Measurements from ENCODE around the gene CTXN3. TPM values are rescaled to one million over a fixed set of nuclear protein-coding genes. Genes with fewer than 3 reads are reported as not detected.
"Not testable (repeated sequence)": the region's sequence is repeated elsewhere in the genome, so short reads cannot be mapped to it uniquely, and the experiment has no call there.

The CTXN3 gene
- total and polyA plus RNA-seq, 2 donors (not counting 3 experiments of a cell fraction or from before 2014, with no cell fraction given), result not detected

- H3K27ac ChIP-seq (ENCODE audit: insufficient read depth, low read depth, low read length), result no peak overlapping the region
- H3K79me2 ChIP-seq (ENCODE audit: control insufficient read depth, insufficient read depth, low read length), result no peaks in the 10 kb centered on the region
- H3K36me3 ChIP-seq (ENCODE audit: control insufficient read depth in 2 of 2, extremely low read depth in 1 of 2, insufficient read depth in 2 of 2, low read length in 2 of 2), result no peaks in the 10 kb centered on the region
- no peaks in the 10 kb centered on the region for H4K20me1 ChIP-seq (replicated peaks; ENCODE audit: control insufficient read depth, extremely low read depth, insufficient read depth, low read length)
- no peaks in the 10 kb centered on the region for H3K4me1 ChIP-seq (ENCODE audit: control insufficient read depth, extremely low read depth, insufficient read depth, low read length)
- no peak overlapping the region for H2AFZ ChIP-seq (ENCODE audit: low read depth, low read length)
- H3K4me3 ChIP-seq (replicated peaks in 1 of 3; ENCODE audit: insufficient read depth in 1 of 3, low read depth in 1 of 3, low read length in 3 of 3), result no peak overlapping the region
- intact Hi-C loops (cut with micrococcal nuclease) (no loop called here), dilution Hi-C loops (cut with MboI; ENCODE audit: extremely low pct_ligation_motif_present, low sequenced_read_pairs) (no loop called here)
- no peak for DNase-seq (ENCODE audit: low read depth, low spot score)
- H3K9ac ChIP-seq (replicated peaks; ENCODE audit: extremely low read depth, insufficient read depth, low read length), result no peak overlapping the region
- H3K9me3 ChIP-seq (replicated peaks; ENCODE audit: control insufficient read depth, insufficient read depth, low read length), result no peaks in the 10 kb centered on the region
- no TSS peak for BruUV-seq (replicated peaks)
- FAIRE-seq, result no peak
- H3K9me1 ChIP-seq (replicated peaks; ENCODE audit: control insufficient read depth, extremely low read depth, insufficient read depth, low read length), result no peaks in the 10 kb centered on the region
- H3K4me2 ChIP-seq (ENCODE audit: insufficient read depth, low read length), result no peak overlapping the region
- H3K27me3 ChIP-seq (ENCODE audit: control insufficient read depth in 2 of 2, insufficient read depth in 2 of 2, low read length in 2 of 2), result no peaks in the 10 kb centered on the region
- CTCF ChIA-PET, result no interaction called here
- POLR2A ChIA-PET, result no interaction called here
- TF ChIP-seq CTCF (IDR thresholded peaks at IDR 0.05; ENCODE audit: extremely low read depth in 1 of 2, insufficient read depth in 1 of 2, low read depth in 1 of 2, low read length in 2 of 2) (no peak), MAX (IDR thresholded peaks at IDR 0.05; ENCODE audit: insufficient read depth, insufficient read length) (no peak), FOS (IDR thresholded peaks at IDR 0.05; ENCODE audit: borderline replicate concordance, insufficient read depth, low read length) (no peak), POLR2A (IDR thresholded peaks at IDR 0.05; ENCODE audit: low read depth, low read length) (no peak)
Measured at GRCh38 chr5:127673117-127673800, 24.4 kb downstream of the CTXN3 start.

DNA sequence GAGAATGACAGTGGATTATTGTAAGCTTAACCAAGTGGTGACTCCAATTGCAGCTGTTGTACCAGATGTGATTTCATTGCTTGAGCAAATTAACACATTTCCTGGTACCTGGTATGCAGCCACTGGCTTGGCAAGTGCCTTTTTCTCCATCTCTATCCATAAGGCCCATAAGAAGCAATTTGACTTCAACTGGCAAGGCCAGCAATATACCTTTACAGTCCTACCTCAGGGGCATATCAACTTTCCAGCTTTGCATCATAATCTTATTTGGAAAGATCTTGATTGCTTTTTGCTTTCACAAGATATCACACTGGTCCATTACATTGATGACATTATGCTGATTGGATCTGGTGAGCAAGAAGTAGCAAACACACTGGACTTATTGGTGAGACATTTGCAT, 28.1 kb downstream of the CTXN3 start:
- CTCF ChIA-PET; H3K79me2 ChIP-seq (ENCODE audit: control insufficient read depth, insufficient read depth, low read length); FAIRE-seq; POLR2A ChIA-PET; H3K36me3 ChIP-seq (ENCODE audit: control insufficient read depth in 2 of 2, extremely low read depth in 1 of 2, insufficient read depth in 2 of 2, low read length in 2 of 2); intact Hi-C loops (cut with micrococcal nuclease); H2AFZ ChIP-seq (ENCODE audit: low read depth, low read length); H3K27me3 ChIP-seq (ENCODE audit: control insufficient read depth in 2 of 2, insufficient read depth in 2 of 2, low read length in 2 of 2); BruUV-seq (replicated peaks); DNase-seq (ENCODE audit: low read depth, low spot score); H4K20me1 ChIP-seq (replicated peaks; ENCODE audit: control insufficient read depth, extremely low read depth, insufficient read depth, low read length); H3K9ac ChIP-seq (replicated peaks; ENCODE audit: extremely low read depth, insufficient read depth, low read length); H3K27ac ChIP-seq (ENCODE audit: insufficient read depth, low read depth, low read length); dilution Hi-C loops (cut with MboI; ENCODE audit: extremely low pct_ligation_motif_present, low sequenced_read_pairs); H3K4me3 ChIP-seq (replicated peaks in 1 of 3; ENCODE audit: insufficient read depth in 1 of 3, low read depth in 1 of 3, low read length in 3 of 3); H3K4me1 ChIP-seq (ENCODE audit: control insufficient read depth, extremely low read depth, insufficient read depth, low read length); H3K9me3 ChIP-seq (replicated peaks; ENCODE audit: control insufficient read depth, insufficient read depth, low read length); H3K9me1 ChIP-seq (replicated peaks; ENCODE audit: control insufficient read depth, extremely low read depth, insufficient read depth, low read length); H3K4me2 ChIP-seq (ENCODE audit: insufficient read depth, low read length): not testable (repeated sequence)

DNA sequence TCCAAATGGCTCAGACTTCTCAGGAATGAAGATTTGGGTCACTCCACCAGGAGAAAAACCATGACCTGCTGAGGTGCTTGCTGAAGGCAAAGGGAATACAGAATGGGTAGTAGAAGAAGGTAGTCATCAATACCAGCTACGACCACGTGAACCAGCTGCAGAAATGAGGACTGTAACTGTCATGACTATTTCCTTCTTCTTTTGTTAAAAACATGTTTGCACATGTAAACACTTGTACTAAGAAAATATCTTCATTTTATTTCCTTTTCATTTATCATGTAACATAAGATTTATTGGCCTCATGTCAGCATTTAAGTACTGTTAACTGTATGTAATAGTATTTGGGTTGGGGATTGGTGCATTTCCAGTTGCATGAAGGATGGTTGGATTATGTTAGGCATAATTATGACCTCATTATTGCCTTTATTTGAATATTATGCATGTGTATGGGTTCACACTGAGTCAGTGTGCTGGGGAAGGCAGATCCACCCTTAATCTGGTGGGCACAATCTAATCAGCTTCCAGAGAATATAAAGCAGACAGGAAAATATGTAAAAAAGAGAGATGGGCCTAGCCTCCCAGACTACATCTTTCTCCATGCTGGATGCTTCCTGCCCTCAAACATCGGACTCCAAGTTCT, 30.9 kb downstream of the CTXN3 start:
- H3K79me2 ChIP-seq (ENCODE audit: control insufficient read depth, insufficient read depth, low read length); H3K9me1 ChIP-seq (replicated peaks; ENCODE audit: control insufficient read depth, extremely low read depth, insufficient read depth, low read length); H3K27me3 ChIP-seq (ENCODE audit: control insufficient read depth in 2 of 2, insufficient read depth in 2 of 2, low read length in 2 of 2); H3K9me3 ChIP-seq (replicated peaks; ENCODE audit: control insufficient read depth, insufficient read depth, low read length); DNase-seq (ENCODE audit: low read depth, low spot score); FAIRE-seq; H3K27ac ChIP-seq (ENCODE audit: insufficient read depth, low read depth, low read length); H3K4me1 ChIP-seq (ENCODE audit: control insufficient read depth, extremely low read depth, insufficient read depth, low read length); POLR2A ChIA-PET; H3K36me3 ChIP-seq (ENCODE audit: control insufficient read depth in 2 of 2, extremely low read depth in 1 of 2, insufficient read depth in 2 of 2, low read length in 2 of 2); H3K9ac ChIP-seq (replicated peaks; ENCODE audit: extremely low read depth, insufficient read depth, low read length); intact Hi-C loops (cut with micrococcal nuclease); H3K4me2 ChIP-seq (ENCODE audit: insufficient read depth, low read length); dilution Hi-C loops (cut with MboI; ENCODE audit: extremely low pct_ligation_motif_present, low sequenced_read_pairs); H3K4me3 ChIP-seq (replicated peaks in 1 of 3; ENCODE audit: insufficient read depth in 1 of 3, low read depth in 1 of 3, low read length in 3 of 3); CTCF ChIA-PET; H2AFZ ChIP-seq (ENCODE audit: low read depth, low read length); H4K20me1 ChIP-seq (replicated peaks; ENCODE audit: control insufficient read depth, extremely low read depth, insufficient read depth, low read length); BruUV-seq (replicated peaks): not testable (repeated sequence)
